Brain microvascular endothelial cell (primary cell): Measurements from ENCODE around the gene NKX1-1.

Experiments
- DNase-seq: peaks from one replicate; pipeline ENCODE4 v3.0.0-alpha.2; 2020
- H3K27ac ChIP-seq: fragments of 250-450 bp; sonication (Bioruptor Pico); 2 replicates; pipeline ENCODE4 v1.5.1; 2020; ENCODE audit warnings: mild to moderate bottlenecking, moderate library complexity
- H3K27me3 ChIP-seq: fragments of 250-450 bp; sonication (Bioruptor Pico); replicated peaks from 2 replicates; pipeline ENCODE4 v1.5.1; 2020; ENCODE audit warnings: mild to moderate bottlenecking
- H3K36me3 ChIP-seq: fragments of 250-450 bp; sonication (Bioruptor Pico); replicated peaks from 2 replicates; pipeline ENCODE4 v1.5.1; 2020; ENCODE audit warnings: mild to moderate bottlenecking
- H3K4me3 ChIP-seq: 2 replicates; pipeline ENCODE4 v1.5.1; 2011; ENCODE audit warnings: low read depth, mild to moderate bottlenecking, control low read depth, low read length, moderate library complexity
- CTCF ChIP-seq: IDR thresholded peaks from 2 replicates; pipeline ENCODE4 v1.5.1; 2011; ENCODE audit warnings: low read depth, mild to moderate bottlenecking, moderate library complexity, low read length, control low read depth, inconsistent platforms; ENCODE audit errors: missing control alignments
- in situ Hi-C: cut with HindIII; loops from 2 replicates; pipeline ENCODE4 v1.10.0; 2017; ENCODE audit warnings: low sequenced_read_pairs, low pct_ligation_motif_present

The NKX1-1 gene

GRCh38 chr4:1371176-1372165 is 34.8 kb downstream of the NKX1-1 start:
- DNase-seq = no peak
- Histone ChIP-seq H3K4me3 (no peak overlapping the region), H3K36me3 (no peaks in the 10 kb centered on the region), H3K27ac (no peak overlapping the region), H3K27me3 (no peaks in the 10 kb centered on the region)
- in situ Hi-C loops = no loop called here
- TF ChIP-seq CTCF = no peak

- H3K36me3 ChIP-seq = no peaks in the 10 kb centered on the region
- no peak for DNase-seq
- H3K27ac ChIP-seq = no peak overlapping the region
- in situ Hi-C loops = no loop called here
- H3K4me3 ChIP-seq = no peak overlapping the region
- no peak for TF ChIP-seq CTCF
- H3K27me3 ChIP-seq = no peaks in the 10 kb centered on the region
Measured at GRCh38 chr4:1370321-1371124, 35.7 kb downstream of the NKX1-1 start.

GRCh38 chr4:1369479-1370079 is 36.7 kb downstream of the NKX1-1 start:
- Histone ChIP-seq H3K27ac (no peak overlapping the region), H3K4me3 (no peak overlapping the region), H3K36me3 (no peaks in the 10 kb centered on the region), H3K27me3 (no peaks in the 10 kb centered on the region)
- no peak for DNase-seq
- in situ Hi-C loops = no loop called here
- no peak for TF ChIP-seq CTCF

GRCh38 chr4:1369091-1369450 is 37.2 kb downstream of the NKX1-1 start:
- in situ Hi-C loops = no loop called here
- no peak overlapping the region for H3K27ac ChIP-seq
- DNase-seq = no peak
- H3K4me3 ChIP-seq = no peak overlapping the region
- no peaks in the 10 kb centered on the region for H3K27me3 ChIP-seq
- H3K36me3 ChIP-seq = no peaks in the 10 kb centered on the region
- TF ChIP-seq CTCF = no peak

GRCh38 chr4:1368421-1369090 is 37.7 kb downstream of the NKX1-1 start:
- in situ Hi-C loops = no loop called here
- TF ChIP-seq CTCF = no peak
- Histone ChIP-seq H3K36me3 (no peaks in the 10 kb centered on the region), H3K27me3 (no peaks in the 10 kb centered on the region), H3K27ac (no peak overlapping the region), H3K4me3 (no peak overlapping the region)
- no peak for DNase-seq
